MCF 10A (cell line): ENCODE measurements around the gene ZNF554. TPM values are rescaled to one million over a fixed set of nuclear protein-coding genes. Genes with fewer than 3 reads are reported as not detected.

Experiments used
- BruUV-seq: library from RNA; stranded (reverse); fragments of 400-500 nt; replicated peaks from 2 replicates; lab custom pipeline; 2021; lab: Mats Ljungman, UMichigan
- CTCF ChIA-PET: fragments of 300-600 bp; sonication (Branson Sonifier 250); formaldehyde crosslinking; extraction: SDS; loops from one replicate; lab custom pipeline; 2021; ENCODE audit warnings: antibody characterized with exemption, inconsistent platforms; lab: Yijun Ruan, JAX
- POLR2A ChIA-PET: fragments of 300-600, 350-650 bp; sonication (Branson Sonifier 250); formaldehyde crosslinking; extraction: SDS; loops from one replicate; lab custom pipeline; 2020; ENCODE audit warnings: antibody characterized with exemption, inconsistent platforms; lab: Yijun Ruan, JAX
- DNase-seq: peaks from one replicate; pipeline ENCODE4 v3.0.0-alpha.2; 2018; ENCODE audit not compliant: unreplicated experiment
- H3K27ac Mint-ChIP-seq: one replicate; pipeline ENCODE4 v1.8.0; 2022; ENCODE audit warnings: mild to moderate bottlenecking, low read depth, mixed read lengths; ENCODE audit not compliant: unreplicated experiment
- H3K27me3 Mint-ChIP-seq: one replicate; pipeline ENCODE4 v1.8.0; 2022; ENCODE audit warnings: mixed read lengths; ENCODE audit not compliant: insufficient read depth, unreplicated experiment
- H3K36me3 Mint-ChIP-seq: one replicate; pipeline ENCODE4 v1.8.0; 2022; ENCODE audit warnings: mild to moderate bottlenecking, moderate library complexity, mixed read lengths; ENCODE audit not compliant: insufficient read depth, unreplicated experiment
- H3K4me1 Mint-ChIP-seq: one replicate; pipeline ENCODE4 v1.8.0; 2022; ENCODE audit warnings: mixed read lengths; ENCODE audit not compliant: insufficient read depth, unreplicated experiment
- H3K4me3 Mint-ChIP-seq: one replicate; pipeline ENCODE4 v1.8.0; 2022; ENCODE audit warnings: mild to moderate bottlenecking, moderate library complexity, mixed read lengths; ENCODE audit not compliant: unreplicated experiment
- H3K9me3 Mint-ChIP-seq: one replicate; pipeline ENCODE4 v1.8.0; 2022; ENCODE audit warnings: mixed read lengths; ENCODE audit not compliant: unreplicated experiment
- intact Hi-C: fragments of 100-400 bp; cut with micrococcal nuclease; formaldehyde crosslinking; loops from 2 replicates; pipeline ENCODE4 v1.14.1; 2022
- total RNA-seq: library from RNA; stranded (reverse); gene quantifications from 2 replicates; pipeline ENCODE4 v1.2.3, GENCODE V29; 2022
- TF ChIP-seq, protein P1 (sequence below): fragments of 200-600 bp; IDR thresholded peaks from one replicate; pipeline ENCODE4 v1.8.0; 2022; ENCODE audit warnings: antibody characterized with exemption, mild to moderate bottlenecking; ENCODE audit not compliant: unreplicated experiment

Gene ZNF554
- total RNA-seq, 1 experiment from 2014 or later: 3.1 TPM

DNA sequence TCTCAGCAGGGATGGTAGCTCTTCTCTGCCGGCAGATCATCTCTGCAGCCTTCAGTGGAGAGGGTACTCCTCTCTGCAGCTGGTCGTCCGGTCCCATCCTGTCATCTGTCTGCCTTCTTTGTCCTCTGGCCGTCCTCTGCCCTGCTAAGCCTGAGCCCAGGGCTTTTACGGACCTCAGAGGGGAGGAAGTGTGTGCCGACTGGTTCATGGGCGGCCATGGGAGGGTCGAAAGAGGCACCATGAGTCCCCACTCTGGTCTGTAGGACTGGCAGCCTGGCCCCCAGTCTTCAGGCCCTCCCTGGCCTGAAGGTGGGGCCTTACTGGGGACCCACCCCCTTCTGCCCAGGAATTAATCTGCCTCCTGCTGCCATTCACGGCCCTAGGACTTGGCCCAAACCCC, 4.0 kb downstream of the ZNF554 start:
- Mint-ChIP-seq H3K4me1 (no peaks in the 10 kb centered on the region), H3K27me3 (no peaks in the 10 kb centered on the region), H3K27ac (no peak overlapping the region), H3K9me3 (peaks cover 5% of the 10 kb centered on the region), H3K36me3 (peaks cover 18% of the 10 kb centered on the region), H3K4me3 (no peak overlapping the region)
- TF ChIP-seq, protein P1, sequence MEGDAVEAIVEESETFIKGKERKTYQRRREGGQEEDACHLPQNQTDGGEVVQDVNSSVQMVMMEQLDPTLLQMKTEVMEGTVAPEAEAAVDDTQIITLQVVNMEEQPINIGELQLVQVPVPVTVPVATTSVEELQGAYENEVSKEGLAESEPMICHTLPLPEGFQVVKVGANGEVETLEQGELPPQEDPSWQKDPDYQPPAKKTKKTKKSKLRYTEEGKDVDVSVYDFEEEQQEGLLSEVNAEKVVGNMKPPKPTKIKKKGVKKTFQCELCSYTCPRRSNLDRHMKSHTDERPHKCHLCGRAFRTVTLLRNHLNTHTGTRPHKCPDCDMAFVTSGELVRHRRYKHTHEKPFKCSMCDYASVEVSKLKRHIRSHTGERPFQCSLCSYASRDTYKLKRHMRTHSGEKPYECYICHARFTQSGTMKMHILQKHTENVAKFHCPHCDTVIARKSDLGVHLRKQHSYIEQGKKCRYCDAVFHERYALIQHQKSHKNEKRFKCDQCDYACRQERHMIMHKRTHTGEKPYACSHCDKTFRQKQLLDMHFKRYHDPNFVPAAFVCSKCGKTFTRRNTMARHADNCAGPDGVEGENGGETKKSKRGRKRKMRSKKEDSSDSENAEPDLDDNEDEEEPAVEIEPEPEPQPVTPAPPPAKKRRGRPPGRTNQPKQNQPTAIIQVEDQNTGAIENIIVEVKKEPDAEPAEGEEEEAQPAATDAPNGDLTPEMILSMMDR: no peak
- DNase-seq: no peak
- intact Hi-C loops: no loop called here
- ChIA-PET POLR2A (interaction anchor here (1.1 to 2.5 kb wide), 2 partner anchors 17 to 39 kb away, joined by 3 to 10 read pairs; partner anchors contain the start of genes THOP1 and ZNF555), CTCF (no interaction called here)
- BruUV-seq: no TSS peak

DNA sequence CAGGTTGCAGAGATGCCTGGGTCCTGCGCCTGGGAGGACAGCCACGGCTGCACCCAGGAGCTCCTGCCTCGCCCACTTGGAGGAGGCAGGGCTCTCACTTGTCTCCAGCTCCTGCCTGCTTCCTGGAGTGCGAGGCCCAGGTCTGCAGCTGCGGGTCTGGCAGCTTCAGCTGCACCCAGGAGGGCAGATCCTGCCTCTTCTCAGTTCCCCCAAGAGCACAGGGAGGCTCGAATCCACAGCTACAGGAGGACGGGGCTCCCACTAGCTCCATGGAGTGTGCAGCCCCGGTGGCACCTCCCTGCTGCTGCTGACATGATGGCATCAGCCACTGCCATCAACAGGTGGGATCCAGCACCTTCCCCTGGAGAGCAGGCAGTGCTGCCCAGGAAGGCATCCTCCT, 4.5 kb downstream of the ZNF554 start:
- no TSS peak for BruUV-seq
- H3K36me3 Mint-ChIP-seq: peaks cover 17% of the 10 kb centered on the region
- H3K4me1 Mint-ChIP-seq: no peaks in the 10 kb centered on the region
- POLR2A ChIA-PET: interaction anchor here (1.1 kb wide), 1 partner anchor 39 kb away, joined by 3 read pairs; the partner anchor contains the start of gene THOP1
- TF ChIP-seq, protein P1: no peak
- DNase-seq: no peak
- intact Hi-C loops: no loop called here
- H3K9me3 Mint-ChIP-seq: peaks cover 8% of the 10 kb centered on the region
- H3K27ac Mint-ChIP-seq: no peak overlapping the region
- CTCF ChIA-PET: no interaction called here
- no peak overlapping the region for H3K4me3 Mint-ChIP-seq
- H3K27me3 Mint-ChIP-seq: no peaks in the 10 kb centered on the region

DNA sequence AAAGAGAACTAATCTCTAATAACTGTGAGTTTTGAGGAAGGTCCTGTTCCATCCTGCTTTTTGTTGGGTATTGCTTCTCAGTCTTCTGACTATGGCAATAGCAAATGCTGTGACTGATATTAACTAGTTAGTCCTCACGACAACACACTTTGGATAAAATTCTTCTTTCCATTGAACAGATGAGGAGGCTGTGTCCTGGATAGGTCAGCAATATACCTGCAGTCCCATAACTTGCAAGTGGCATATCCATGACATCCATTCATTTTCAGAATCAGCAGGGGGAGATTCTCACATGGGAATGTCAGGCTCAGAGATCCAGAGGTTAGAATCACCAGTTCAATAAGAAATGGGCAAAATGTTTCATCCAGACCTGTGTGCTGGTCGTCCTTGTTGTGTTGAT, 7.4 kb downstream of the ZNF554 start:
- Mint-ChIP-seq H3K36me3 (peaks cover 18% of the 10 kb centered on the region), H3K9me3 (peaks cover 8% of the 10 kb centered on the region), H3K4me3 (no peak overlapping the region), H3K4me1 (no peaks in the 10 kb centered on the region), H3K27ac (no peak overlapping the region), H3K27me3 (no peaks in the 10 kb centered on the region)
- no TSS peak for BruUV-seq
- POLR2A ChIA-PET: no interaction called here
- CTCF ChIA-PET: no interaction called here
- TF ChIP-seq, protein P1: no peak
- no peak for DNase-seq
- intact Hi-C loops: no loop called here

DNA sequence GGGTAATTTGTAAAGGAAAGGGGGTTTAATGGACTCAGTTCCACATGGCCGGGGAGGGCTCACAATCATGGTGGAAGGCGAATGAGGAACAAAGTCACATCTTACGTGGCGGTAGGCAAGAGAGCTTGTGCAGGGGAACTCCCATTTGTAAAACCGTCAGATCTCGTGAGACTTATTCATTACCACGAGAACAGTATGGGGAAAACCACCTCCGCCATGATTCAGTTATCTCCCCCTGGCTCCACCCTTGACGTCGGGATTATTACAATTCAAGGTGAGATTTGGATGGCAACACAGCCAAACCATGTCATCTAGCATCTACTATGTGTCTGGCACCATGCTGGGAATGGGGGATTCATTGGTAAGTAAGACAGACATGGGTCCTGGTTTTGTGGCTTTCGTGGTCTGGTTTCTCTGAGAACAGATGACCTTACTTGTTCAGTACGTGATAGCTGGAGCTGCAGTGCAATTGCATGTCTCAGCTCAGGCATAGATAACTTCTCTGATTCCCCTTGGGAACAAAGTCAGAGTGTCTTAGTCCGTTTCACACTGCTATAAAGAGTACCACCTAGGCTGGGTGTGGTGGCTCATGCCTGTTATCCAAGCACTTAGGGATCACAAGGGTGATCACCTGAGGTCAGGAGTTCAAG, 8.3 kb downstream of the ZNF554 start:
- TF ChIP-seq, protein P1: no peak
- CTCF ChIA-PET: no interaction called here
- H3K27me3 Mint-ChIP-seq: no peaks in the 10 kb centered on the region
- no peak overlapping the region for H3K27ac Mint-ChIP-seq
- H3K4me1 Mint-ChIP-seq: no peaks in the 10 kb centered on the region
- peaks cover 23% of the 10 kb centered on the region for H3K36me3 Mint-ChIP-seq
- POLR2A ChIA-PET: interaction anchor here (1.0 kb wide), 1 partner anchor 13 kb away, joined by 3 read pairs; the partner anchor contains the start of gene ZNF555
- no peak for DNase-seq
- no TSS peak for BruUV-seq
- H3K9me3 Mint-ChIP-seq: peaks cover 12% of the 10 kb centered on the region
- intact Hi-C loops: no loop called here
- no peak overlapping the region for H3K4me3 Mint-ChIP-seq
